Progenitor cell of endocrine pancreas (in vitro differentiated cells): Measurements from ENCODE around the gene AQP10. TPM values are rescaled to one million over a fixed set of nuclear protein-coding genes. Genes with fewer than 3 reads are reported as not detected.
"Not testable (repeated sequence)": the region's sequence is repeated elsewhere in the genome, so short reads cannot be mapped to it uniquely, and the experiment has no call there.

Experiments
- DNase-seq: peaks from one replicate; pipeline ENCODE4 v3.0.0; 2021; ENCODE audit warnings: low spot score; ENCODE audit not compliant: unreplicated experiment
- H3K27ac Mint-ChIP-seq: 2 replicates; pipeline ENCODE4 v1.8.0; 2021; ENCODE audit warnings: mild to moderate bottlenecking, moderate library complexity, mixed read lengths
- H3K27me3 Mint-ChIP-seq: 2 replicates; pipeline ENCODE4 v1.8.0; 2021; ENCODE audit warnings: mixed read lengths
- H3K36me3 Mint-ChIP-seq: 2 replicates; pipeline ENCODE4 v1.8.0; 2022; ENCODE audit warnings: mixed read lengths; ENCODE audit not compliant: insufficient read depth
- H3K4me1 Mint-ChIP-seq: 2 replicates; pipeline ENCODE4 v1.8.0; 2021; ENCODE audit warnings: low read depth, mixed read lengths
- H3K4me3 Mint-ChIP-seq: 2 replicates; pipeline ENCODE4 v1.8.0; 2021; ENCODE audit warnings: low read depth, mild to moderate bottlenecking, moderate library complexity, mixed read lengths
- H3K9me3 Mint-ChIP-seq: 2 replicates; pipeline ENCODE4 v1.8.0; 2021; ENCODE audit warnings: low read depth, mixed read lengths
- CTCF ChIP-seq: fragments of 200-600 bp; sonication (generic); IDR thresholded peaks from one replicate; pipeline ENCODE4 v1.5.0; 2021; ENCODE audit warnings: antibody characterized with exemption, mild to moderate bottlenecking; ENCODE audit not compliant: unreplicated experiment
- total RNA-seq: library from RNA; stranded (reverse); gene quantifications from 2 replicates; pipeline ENCODE4 v1.2.1, GENCODE V29; 2021

AQP10 gene
- total RNA-seq, 1 donor from 2014 or later, result 0.96 TPM

DNA sequence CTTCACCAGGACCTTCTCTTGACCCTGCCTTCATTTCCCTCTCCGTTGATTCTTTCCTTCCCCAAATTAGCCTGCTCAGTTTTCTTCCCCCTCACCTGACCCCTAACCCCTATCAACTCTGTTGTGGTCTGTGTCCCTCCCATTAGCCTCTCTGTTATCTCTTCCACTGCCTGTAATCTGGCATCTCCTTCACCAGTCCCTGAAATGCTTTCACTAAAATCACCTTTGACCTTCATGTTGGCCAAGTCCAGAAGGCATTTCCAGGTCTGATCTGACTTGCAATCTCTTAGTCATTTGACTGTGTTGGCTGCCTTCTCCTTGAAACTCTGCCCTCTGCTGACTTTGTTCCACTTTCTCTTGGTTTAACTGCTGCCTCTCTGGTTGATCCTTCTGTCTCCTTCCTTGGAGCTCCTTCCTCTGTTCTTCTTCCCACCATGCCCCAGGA, 32.6 kb downstream of the AQP10 start:
- TF ChIP-seq CTCF, result no peak
- H3K36me3 Mint-ChIP-seq, result peaks cover 3% of the 10 kb centered on the region
- no peaks in the 10 kb centered on the region for H3K9me3 Mint-ChIP-seq
- peaks cover 2% of the 10 kb centered on the region for H3K27me3 Mint-ChIP-seq
- peaks cover 24% of the 10 kb centered on the region for H3K4me1 Mint-ChIP-seq
- DNase-seq, result no peak
- H3K27ac Mint-ChIP-seq, result peak overlapping the region; percentile 85
- H3K4me3 Mint-ChIP-seq, result peak overlapping the region; percentile 73

- H3K9me3 Mint-ChIP-seq, result no peaks in the 10 kb centered on the region
- no peak for DNase-seq
- H3K4me3 Mint-ChIP-seq, result no peak overlapping the region
- peak overlapping the region; percentile 85 for H3K27ac Mint-ChIP-seq
- H3K36me3 Mint-ChIP-seq, result peaks cover 3% of the 10 kb centered on the region
- peaks cover 24% of the 10 kb centered on the region for H3K4me1 Mint-ChIP-seq
- peaks cover 2% of the 10 kb centered on the region for H3K27me3 Mint-ChIP-seq
- no peak for TF ChIP-seq CTCF
These were observed 33.1 kb downstream of the AQP10 start for GRCh38 chr1:154353966-154354365.

DNA sequence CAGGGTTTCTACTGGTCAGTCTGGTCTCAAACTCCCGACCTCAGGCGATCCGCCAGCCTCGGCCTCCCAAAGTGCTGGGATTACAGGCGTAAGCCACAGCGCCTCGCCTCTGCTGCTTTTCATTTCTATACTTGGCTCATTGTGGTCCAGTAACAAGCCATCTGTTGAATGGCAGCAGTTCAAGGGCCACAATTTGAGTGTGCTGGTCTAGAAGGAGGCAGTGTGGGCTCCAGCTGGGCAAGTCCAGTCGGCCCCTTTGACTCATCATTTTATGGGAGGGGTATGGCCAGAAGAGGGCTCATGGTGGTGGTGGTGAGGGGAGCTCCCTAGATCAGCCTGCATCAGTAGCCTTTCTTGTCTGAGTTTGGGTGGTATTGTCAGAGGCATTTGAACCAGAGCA, 37.6 kb downstream of the AQP10 start:
- DNase-seq, result no peak
- no peaks in the 10 kb centered on the region for H3K9me3 Mint-ChIP-seq
- no peak overlapping the region for H3K4me3 Mint-ChIP-seq
- peaks cover 7% of the 10 kb centered on the region for H3K4me1 Mint-ChIP-seq
- no peaks in the 10 kb centered on the region for H3K27me3 Mint-ChIP-seq
- H3K27ac Mint-ChIP-seq, result no peak overlapping the region
- TF ChIP-seq CTCF, result no peak
- no peaks in the 10 kb centered on the region for H3K36me3 Mint-ChIP-seq

- Mint-ChIP-seq H3K36me3 (no peaks in the 10 kb centered on the region), H3K27me3 (no peaks in the 10 kb centered on the region), H3K9me3 (no peaks in the 10 kb centered on the region), H3K4me3 (no peak overlapping the region), H3K4me1 (no peaks in the 10 kb centered on the region), H3K27ac (no peak overlapping the region)
- DNase-seq, result no peak
- no peak for TF ChIP-seq CTCF
These were observed 39.4 kb downstream of the AQP10 start for GRCh38 chr1:154360288-154360687.

- not testable (repeated sequence) for H3K4me1 Mint-ChIP-seq, DNase-seq, H3K36me3 Mint-ChIP-seq, H3K4me3 Mint-ChIP-seq, H3K9me3 Mint-ChIP-seq, H3K27me3 Mint-ChIP-seq
- H3K27ac Mint-ChIP-seq, result peak overlapping the region; percentile 49
These were observed 40.0 kb downstream of the AQP10 start for GRCh38 chr1:154360881-154361280.

DNA sequence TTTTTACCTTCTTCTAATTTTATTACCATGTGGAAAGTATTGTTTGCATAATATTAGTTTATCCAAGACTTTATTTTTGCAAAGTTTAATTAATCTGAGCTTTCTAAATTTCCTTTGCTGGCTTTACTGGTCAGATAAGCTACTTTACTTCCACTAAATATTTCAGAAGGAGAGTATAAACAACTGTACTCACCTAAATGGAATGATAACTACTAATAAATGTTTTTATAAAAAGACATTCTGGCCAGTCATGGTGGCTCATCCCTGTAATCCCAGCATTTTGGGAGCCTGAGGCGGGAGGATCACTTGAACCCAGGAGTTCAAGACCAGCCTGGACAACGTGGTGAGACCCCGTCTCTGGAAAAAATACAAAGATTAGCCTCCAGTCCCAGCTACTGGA, 40.5 kb downstream of the AQP10 start:
- Mint-ChIP-seq H3K4me1 (no peaks in the 10 kb centered on the region), H3K9me3 (no peaks in the 10 kb centered on the region), H3K4me3 (no peak overlapping the region), H3K36me3 (no peaks in the 10 kb centered on the region), H3K27me3 (no peaks in the 10 kb centered on the region), H3K27ac (no peak overlapping the region)
- no peak for DNase-seq
- TF ChIP-seq CTCF, result no peak
